Activated T-cell treated with anti-CD3 and anti-CD28 coated beads, Interleukin-2, amount 50 U/mL, for 1 hour (primary cell): ENCODE results near the gene TMCO2.

Experiments used
- DNase-seq: peaks from one replicate; pipeline ENCODE4 v3.0.0-alpha.2; 2020

Gene TMCO2

GRCh38 chr1:40258445-40258769 lies 10.7 kb downstream of the TMCO2 start:
- DNase-seq = no peak

GRCh38 chr1:40264354-40264781 lies 16.6 kb downstream of the TMCO2 start:
- no peak for DNase-seq

GRCh38 chr1:40265298-40265697 lies 17.6 kb downstream of the TMCO2 start:
- no peak for DNase-seq

GRCh38 chr1:40265919-40266318 lies 18.2 kb downstream of the TMCO2 start:
- no peak for DNase-seq

- no peak for DNase-seq
Observed at GRCh38 chr1:40266786-40267535, 19.2 kb downstream of the TMCO2 start.

- no peak for DNase-seq
Observed at GRCh38 chr1:40267767-40268187, 20.0 kb downstream of the TMCO2 start.

GRCh38 chr1:40268211-40268610 lies 20.5 kb downstream of the TMCO2 start:
- no peak for DNase-seq

- DNase-seq = no peak
Observed at GRCh38 chr1:40270152-40270834, 22.6 kb downstream of the TMCO2 start.

- DNase-seq = no peak
Observed at GRCh38 chr1:40272653-40273213, 25.0 kb downstream of the TMCO2 start.

- no peak for DNase-seq
Observed at GRCh38 chr1:40273547-40274166, 25.9 kb downstream of the TMCO2 start.

GRCh38 chr1:40274331-40274730 lies 26.6 kb downstream of the TMCO2 start:
- DNase-seq = no peak

- DNase-seq = no peak
Observed at GRCh38 chr1:40276122-40276521, 28.4 kb downstream of the TMCO2 start.

GRCh38 chr1:40281853-40282252 lies 34.1 kb downstream of the TMCO2 start:
- no peak for DNase-seq

- DNase-seq = no peak
Observed at GRCh38 chr1:40291293-40291692, 43.6 kb downstream of the TMCO2 start.

GRCh38 chr1:40299366-40300248 lies 51.9 kb downstream of the TMCO2 start:
- DNase-seq = no peak

GRCh38 chr1:40300249-40300567 lies 52.5 kb downstream of the TMCO2 start:
- DNase-seq = no peak

GRCh38 chr1:40300651-40301050 lies 52.9 kb downstream of the TMCO2 start:
- no peak for DNase-seq

GRCh38 chr1:40301066-40301465 lies 53.3 kb downstream of the TMCO2 start:
- DNase-seq = no peak
